NT2/D1 (cell line): Measurements from ENCODE around the gene TMEM119.

ENCODE experiments used
- DNase-seq: peaks from one replicate; pipeline ENCODE4 v3.0.0-alpha.2; 2011; ENCODE audit warnings: low read depth, low spot score
- H3K27me3 ChIP-seq: 2 replicates; pipeline ENCODE4 v1.6.0; 2011; ENCODE audit warnings: mild to moderate bottlenecking; ENCODE audit not compliant: insufficient read length, insufficient read depth
- H3K36me3 ChIP-seq: 2 replicates; pipeline ENCODE4 v1.6.1; 2011; ENCODE audit warnings: mild to moderate bottlenecking, low read length, mixed read lengths; ENCODE audit not compliant: insufficient read depth, insufficient read length
- H3K4me1 ChIP-seq: 2 replicates; pipeline ENCODE4 v1.5.1; 2011; ENCODE audit not compliant: insufficient read depth, insufficient read length
- H3K4me3 ChIP-seq: 2 replicates; pipeline ENCODE4 v1.5.1; 2011; ENCODE audit warnings: low read depth; ENCODE audit not compliant: insufficient read length
- H3K9ac ChIP-seq: 2 replicates; pipeline ENCODE4 v1.6.0; 2011; ENCODE audit warnings: low read depth; ENCODE audit not compliant: insufficient read length
- H3K9me3 ChIP-seq: 2 replicates; pipeline ENCODE4 v1.5.1; 2011; ENCODE audit warnings: mild to moderate bottlenecking, low read length; ENCODE audit not compliant: insufficient read depth
- SUZ12 ChIP-seq: IDR thresholded peaks from 2 replicates; pipeline ENCODE4 v1.6.1; 2011; ENCODE audit not compliant: insufficient read length, insufficient read depth; ENCODE audit errors: extremely low read depth
- YY1 ChIP-seq: IDR thresholded peaks from 2 replicates; pipeline ENCODE4 v1.6.1; 2011; ENCODE audit not compliant: insufficient read length, insufficient read depth
- ZNF274 ChIP-seq: IDR thresholded peaks from 2 replicates; pipeline ENCODE4 v1.6.1; 2011; ENCODE audit warnings: mild to moderate bottlenecking, low read depth, low read length

Gene TMEM119

GRCh38 chr12:108582978-108583770 lies 14.7 kb downstream of the TMEM119 start:
- no peaks in the 10 kb centered on the region for H3K9me3 ChIP-seq
- H3K27me3 ChIP-seq, result no peaks in the 10 kb centered on the region
- no peaks in the 10 kb centered on the region for H3K36me3 ChIP-seq
- no peak for DNase-seq
- H3K9ac ChIP-seq, result no peak overlapping the region
- H3K4me3 ChIP-seq, result no peak overlapping the region
- TF ChIP-seq SUZ12 (no peak), YY1 (no peak), ZNF274 (no peak)
- H3K4me1 ChIP-seq, result peaks cover 19% of the 10 kb centered on the region

- DNase-seq, result no peak
- H3K27me3 ChIP-seq, result no peaks in the 10 kb centered on the region
- H3K9ac ChIP-seq, result no peak overlapping the region
- no peak overlapping the region for H3K4me3 ChIP-seq
- peaks cover 16% of the 10 kb centered on the region for H3K4me1 ChIP-seq
- no peaks in the 10 kb centered on the region for H3K9me3 ChIP-seq
- TF ChIP-seq SUZ12 (no peak), YY1 (no peak), ZNF274 (no peak)
- no peaks in the 10 kb centered on the region for H3K36me3 ChIP-seq
Measured at GRCh38 chr12:108582509-108582908, 15.4 kb downstream of the TMEM119 start.

- DNase-seq, result no peak
Measured at GRCh38 chr12:108581311-108582227, 16.3 kb downstream of the TMEM119 start.

GRCh38 chr12:108580531-108580930 lies 17.4 kb downstream of the TMEM119 start:
- H3K4me1 ChIP-seq, result peaks cover 16% of the 10 kb centered on the region
- H3K36me3 ChIP-seq, result no peaks in the 10 kb centered on the region
- H3K9ac ChIP-seq, result no peak overlapping the region
- DNase-seq, result no peak
- H3K9me3 ChIP-seq, result no peaks in the 10 kb centered on the region
- TF ChIP-seq SUZ12, result no peak
- no peak for TF ChIP-seq ZNF274
- TF ChIP-seq YY1, result no peak
- H3K27me3 ChIP-seq, result no peaks in the 10 kb centered on the region
- H3K4me3 ChIP-seq, result no peak overlapping the region

More at GRCh38 chr12:108581311-108582227, 16.3 kb downstream of the TMEM119 start:
- H3K36me3 ChIP-seq, result no peaks in the 10 kb centered on the region
- H3K9ac ChIP-seq, result no peak overlapping the region
- H3K27me3 ChIP-seq, result no peaks in the 10 kb centered on the region
- no peaks in the 10 kb centered on the region for H3K9me3 ChIP-seq
- H3K4me1 ChIP-seq, result peaks cover 16% of the 10 kb centered on the region
- TF ChIP-seq ZNF274 (no peak), SUZ12 (no peak), YY1 (no peak)
- H3K4me3 ChIP-seq, result no peak overlapping the region

GRCh38 chr12:108578813-108579212 lies 19.1 kb downstream of the TMEM119 start:
- H3K27me3 ChIP-seq, result no peaks in the 10 kb centered on the region
- H3K36me3 ChIP-seq, result no peaks in the 10 kb centered on the region
- H3K4me1 ChIP-seq, result peaks cover 14% of the 10 kb centered on the region
- TF ChIP-seq YY1 (no peak), ZNF274 (no peak), SUZ12 (no peak)
- H3K4me3 ChIP-seq, result no peak overlapping the region
- no peaks in the 10 kb centered on the region for H3K9me3 ChIP-seq
- H3K9ac ChIP-seq, result no peak overlapping the region
- DNase-seq, result no peak

GRCh38 chr12:108578264-108578663 lies 19.6 kb downstream of the TMEM119 start:
- no peaks in the 10 kb centered on the region for H3K36me3 ChIP-seq
- no peak overlapping the region for H3K9ac ChIP-seq
- DNase-seq, result no peak
- TF ChIP-seq YY1, result no peak
- no peak for TF ChIP-seq SUZ12
- H3K9me3 ChIP-seq, result no peaks in the 10 kb centered on the region
- peaks cover 9% of the 10 kb centered on the region for H3K4me1 ChIP-seq
- H3K27me3 ChIP-seq, result no peaks in the 10 kb centered on the region
- no peak overlapping the region for H3K4me3 ChIP-seq

GRCh38 chr12:108577458-108577857 lies 20.4 kb downstream of the TMEM119 start:
- H3K9ac ChIP-seq, result no peak overlapping the region
- no peak overlapping the region for H3K4me3 ChIP-seq
- no peaks in the 10 kb centered on the region for H3K27me3 ChIP-seq
- H3K4me1 ChIP-seq, result peaks cover 6% of the 10 kb centered on the region
- H3K36me3 ChIP-seq, result no peaks in the 10 kb centered on the region
- no peaks in the 10 kb centered on the region for H3K9me3 ChIP-seq
- TF ChIP-seq YY1 (no peak), SUZ12 (no peak), ZNF274 (no peak)
- DNase-seq, result no peak
